NCI-H524 (cell line): ENCODE measurements around the gene SPATA32.
"Not testable (repeated sequence)": the region's sequence is repeated elsewhere in the genome, so short reads cannot be mapped to it uniquely, and the experiment has no call there.

Experiments
- DNase-seq, 2 experiments: peaks; one replicate each; lab custom pipeline; 2025; lab: John Stamatoyannopoulos, UW

The SPATA32 gene, protein sequence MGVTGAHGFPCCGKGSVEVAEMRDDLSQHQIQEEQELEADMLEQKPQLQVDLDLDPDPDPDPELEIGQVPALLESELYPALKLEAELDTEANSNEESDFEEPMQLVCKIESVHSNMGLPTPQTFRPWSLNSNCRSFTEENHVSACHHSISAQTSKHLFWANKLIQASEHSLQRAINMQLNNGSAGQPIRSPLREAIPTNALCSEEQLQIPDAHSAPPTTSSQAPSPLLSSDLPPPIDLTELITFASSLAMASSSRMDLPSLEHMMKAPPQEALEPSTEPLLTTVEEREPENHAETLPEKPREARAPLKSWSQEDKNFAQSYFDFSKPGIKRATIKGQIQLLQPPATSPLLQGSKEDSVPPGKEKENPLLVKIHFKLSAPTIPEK

DNA sequence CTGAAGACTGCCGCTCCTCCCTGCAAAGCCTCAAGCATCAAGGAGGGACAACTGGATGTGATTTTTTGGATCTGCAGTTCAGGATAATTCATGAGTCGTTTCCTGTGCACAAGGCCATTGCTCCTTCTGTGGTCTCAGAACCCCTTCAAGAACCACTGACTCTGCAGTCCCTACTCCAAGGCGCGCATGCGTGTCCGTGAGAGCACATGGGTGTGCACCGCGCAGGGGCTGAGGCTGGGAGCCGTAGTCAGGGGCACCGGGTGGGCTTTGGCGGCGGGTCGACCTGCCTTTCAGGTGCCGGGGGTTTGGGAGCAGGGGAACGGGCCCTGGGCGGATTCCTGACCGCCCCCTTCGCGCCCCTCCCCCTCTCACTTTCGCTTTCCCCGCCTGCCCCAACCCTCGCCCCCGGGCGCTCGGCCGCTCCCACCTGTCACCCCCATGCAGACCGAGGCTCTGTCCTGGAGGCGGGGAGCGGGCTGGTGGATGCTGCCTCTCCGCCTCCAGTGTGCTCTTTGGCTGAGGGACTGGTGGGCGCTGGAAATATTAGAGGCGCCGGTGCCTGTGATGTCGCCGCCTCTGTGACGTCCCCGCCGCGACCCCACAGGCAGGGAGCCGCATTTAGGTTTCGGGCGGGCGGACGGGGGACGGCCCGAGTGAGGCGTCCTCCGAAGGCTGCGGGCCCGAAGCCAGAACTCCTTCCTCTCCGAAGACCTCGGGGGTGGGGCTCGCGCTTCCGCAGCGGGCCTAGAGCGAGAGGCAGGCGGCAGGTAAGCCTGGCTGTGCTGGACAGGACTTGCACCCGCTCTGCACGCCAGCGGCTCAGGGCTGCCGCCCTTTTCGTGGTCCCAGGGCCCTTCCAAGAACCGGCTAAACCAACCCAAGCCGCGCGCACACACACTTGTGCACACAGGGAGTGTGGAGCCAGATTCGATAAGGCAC, at the start of gene SPATA32:
Gene SPATA32 (minus strand): TSS at position 518 of the 939 bp plus-strand sequence. CDS start 78 bp downstream, at position 440.
- no peak for DNase-seq

GRCh38 chr17:45311401-45311759, 49.5 kb upstream of the SPATA32 start:
- peak in 1 of 2 experiments; percentile 44 for DNase-seq

- DNase-seq = no peak
Measured at GRCh38 chr17:45310380-45311324, 48.8 kb upstream of the SPATA32 start.

DNA sequence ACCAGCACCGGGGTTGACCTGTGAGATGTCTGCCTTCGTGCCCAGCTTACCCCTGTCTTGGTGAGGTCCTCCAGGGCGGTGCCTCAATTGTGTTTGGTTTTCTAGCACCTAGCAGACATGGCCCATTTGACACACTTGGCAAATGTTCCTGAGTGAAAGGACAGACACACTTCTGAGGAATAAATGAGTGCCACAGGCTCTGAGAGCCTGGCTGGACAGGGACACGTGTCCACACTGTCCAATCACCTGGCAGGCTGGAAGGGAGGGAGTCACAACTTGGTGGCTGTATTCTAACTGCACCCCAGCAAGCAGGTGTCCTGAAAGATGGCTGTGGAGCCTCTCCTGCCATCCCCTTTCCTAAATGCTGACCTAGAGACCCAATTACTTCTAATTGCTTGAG, 47.5 kb upstream of the SPATA32 start:
- no peak for DNase-seq

DNA sequence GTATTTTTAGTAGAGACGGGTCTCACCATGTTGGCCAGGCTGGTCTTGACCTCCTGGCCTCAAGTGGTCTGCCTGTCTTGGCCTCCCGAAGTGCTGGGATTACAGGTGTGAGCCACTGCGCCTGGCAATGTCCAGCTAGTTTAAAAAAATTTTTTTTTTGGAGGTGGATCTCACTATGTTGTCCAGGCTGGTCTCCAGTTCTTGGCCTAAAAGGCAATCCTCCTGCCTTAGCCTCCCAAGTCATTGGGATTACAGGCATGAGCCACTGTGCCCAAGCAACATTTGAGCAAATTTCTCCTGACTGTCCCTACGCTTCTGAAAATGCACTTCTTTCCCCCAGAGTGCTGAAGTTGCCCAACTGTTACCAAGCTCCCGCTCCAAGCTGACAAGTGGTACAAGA, 46.9 kb upstream of the SPATA32 start:
- no peak for DNase-seq

DNA sequence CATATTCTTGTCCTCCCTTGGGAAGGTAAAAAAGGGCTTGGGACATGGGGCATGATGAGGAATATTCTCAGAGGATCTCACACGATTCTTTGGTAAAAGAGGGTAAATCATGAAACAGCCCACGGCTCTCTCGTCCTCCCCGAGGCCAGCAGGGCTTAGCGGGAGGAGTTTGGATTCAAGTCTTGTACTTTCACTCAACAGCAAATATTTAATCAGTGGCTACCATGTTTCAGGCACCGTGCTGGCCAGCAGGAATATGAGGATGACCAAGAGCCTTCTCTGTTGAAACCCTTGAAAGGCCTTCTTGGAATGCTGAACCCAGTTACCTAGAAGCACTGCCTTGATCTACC, 46.1 kb upstream of the SPATA32 start:
- no peak for DNase-seq

DNA sequence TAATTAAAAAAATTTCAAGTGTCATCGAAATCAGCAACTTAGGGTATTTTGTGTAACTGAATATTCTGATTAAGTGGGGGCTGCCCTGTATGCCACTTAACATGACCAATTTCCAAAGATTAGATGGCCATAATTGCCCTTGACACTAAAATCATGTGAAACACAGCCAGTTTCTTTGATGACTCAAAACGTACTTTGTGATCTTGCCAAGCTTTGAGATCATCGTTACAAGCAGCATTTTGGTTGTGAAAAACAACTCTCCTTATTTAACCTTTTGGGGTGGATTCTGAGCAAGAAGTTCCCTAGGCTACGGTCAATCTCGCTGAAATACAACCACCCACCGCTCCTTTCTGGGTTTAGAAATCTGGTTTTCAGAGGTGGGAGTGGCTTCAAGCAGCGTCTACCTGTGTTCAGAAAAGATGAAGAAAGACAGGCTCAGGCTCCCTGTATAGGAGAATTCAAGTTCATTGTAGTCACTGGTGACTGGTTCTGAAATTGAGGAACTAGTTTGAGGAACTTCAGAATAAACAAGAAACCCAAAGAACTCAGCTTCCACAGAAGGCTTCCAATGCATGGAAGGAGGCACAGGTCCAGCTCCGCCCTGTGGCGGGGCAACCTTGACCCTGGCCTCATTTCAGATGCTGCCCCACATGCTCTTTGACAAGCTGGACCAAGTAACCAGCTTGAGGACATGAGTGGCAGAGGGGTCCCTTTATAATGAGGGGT, 45.6 kb upstream of the SPATA32 start:
- no peak for DNase-seq

- no peak for DNase-seq
Measured at GRCh38 chr17:45306623-45307022, 44.7 kb upstream of the SPATA32 start.

DNA sequence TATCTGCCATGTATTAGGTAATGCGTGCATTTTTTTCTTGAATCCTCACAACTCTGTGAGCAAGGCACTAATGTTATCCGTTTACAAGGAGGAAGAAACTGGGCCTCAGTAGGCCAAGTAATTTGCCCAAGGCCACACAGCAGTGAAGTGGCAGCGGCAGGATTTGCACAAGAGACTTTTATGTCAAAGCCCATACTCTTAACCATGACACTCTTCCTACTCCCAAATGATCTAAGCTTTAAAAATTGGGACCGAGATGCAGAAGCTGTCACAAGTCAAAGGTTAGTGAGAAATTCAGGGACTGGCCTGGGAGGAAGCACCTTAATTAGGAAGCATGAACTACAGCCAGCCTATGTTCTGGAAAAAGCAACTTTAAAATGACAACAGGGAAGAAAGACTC, 44.2 kb upstream of the SPATA32 start:
- no peak for DNase-seq

- DNase-seq = no peak
Measured at GRCh38 chr17:45305530-45306087, 43.7 kb upstream of the SPATA32 start.

GRCh38 chr17:45302649-45303173, 40.8 kb upstream of the SPATA32 start:
- DNase-seq = no peak

- not testable (repeated sequence) for DNase-seq
Measured at GRCh38 chr17:45302220-45302619, 40.3 kb upstream of the SPATA32 start.

GRCh38 chr17:45301674-45302073, 39.8 kb upstream of the SPATA32 start:
- no peak for DNase-seq

GRCh38 chr17:45300060-45300751, 38.3 kb upstream of the SPATA32 start:
- peak; percentile 33 to 65 for DNase-seq

GRCh38 chr17:45299361-45299760, 37.5 kb upstream of the SPATA32 start:
- DNase-seq = peak; percentile 92

DNA sequence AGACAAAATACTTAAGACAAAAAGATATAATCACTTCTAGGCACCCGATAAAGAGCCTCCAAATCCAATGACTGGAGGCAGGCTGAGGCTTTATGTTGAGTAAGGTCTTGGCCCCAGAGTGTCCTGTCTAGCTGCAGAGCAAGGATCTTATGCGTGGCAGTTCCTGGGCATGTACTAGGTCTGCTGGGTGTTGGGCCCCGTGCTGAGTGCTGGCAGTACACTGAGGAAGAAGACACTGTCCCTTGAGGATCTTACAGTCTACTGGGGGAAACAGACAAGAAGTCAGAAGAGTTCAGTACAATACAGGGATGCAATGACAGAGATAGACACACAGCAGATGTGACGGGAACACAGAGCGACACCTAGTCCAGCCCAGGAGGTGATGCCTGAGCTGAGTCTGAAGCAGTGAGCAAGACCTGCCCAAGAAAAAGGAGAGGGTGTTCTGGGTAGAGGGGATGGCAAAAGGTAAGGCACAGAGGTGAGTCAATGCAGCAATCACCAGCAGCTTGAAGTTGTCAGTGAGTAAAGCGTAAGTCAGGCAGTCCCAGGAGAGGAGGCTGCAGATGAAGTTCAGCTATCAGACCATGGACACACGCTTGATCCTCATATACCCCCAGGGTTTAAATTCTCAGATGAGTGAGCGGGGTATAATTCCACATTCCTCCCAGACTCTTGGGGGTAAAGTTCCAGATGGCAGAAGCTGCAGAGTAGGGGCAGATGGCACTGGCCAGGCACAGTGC, 36.8 kb upstream of the SPATA32 start:
- DNase-seq = peak; percentile 95 to 97

- DNase-seq = no peak
Measured at GRCh38 chr17:45296833-45297124, 34.9 kb upstream of the SPATA32 start.

GRCh38 chr17:45296003-45296832, 34.3 kb upstream of the SPATA32 start:
- peak in 1 of 2 experiments; percentile 15 for DNase-seq

- no peak for DNase-seq
Measured at GRCh38 chr17:45294506-45294905, 32.6 kb upstream of the SPATA32 start.
